Neutrophil (primary cell): ENCODE data around the gene DLL4.

ENCODE experiments used
- H3K27ac ChIP-seq: fragments of 200-600 bp; sonication (generic); 2 replicates; pipeline ENCODE4 v1.5.1; 2016; ENCODE audit warnings: mild to moderate bottlenecking, moderate library complexity
- H3K27me3 ChIP-seq: fragments of 200-600 bp; sonication (generic); 2 replicates; pipeline ENCODE4 v1.6.0; 2016; ENCODE audit warnings: mild to moderate bottlenecking
- H3K36me3 ChIP-seq: fragments of 200-600 bp; sonication (generic); 2 replicates; pipeline ENCODE4 v1.5.1; 2017
- H3K4me1 ChIP-seq, 2 experiments: fragments of 200-600 bp in 1 of 2; sonication (generic) in 1 of 2; 1 replicate in 1 of 2; 2 replicates in 1 of 2; pipeline versions ENCODE4 v1.5.1 to v1.6.1; 2013 to 2016; ENCODE audit warnings: low read depth in 1 of 2, low read length in 1 of 2, mild to moderate bottlenecking in 1 of 2, moderate library complexity in 1 of 2; ENCODE audit not compliant: control insufficient read depth in 1 of 2, insufficient read depth in 1 of 2
- H3K4me3 ChIP-seq, 2 experiments: fragments of 200-600 bp in 1 of 2; sonication (generic) in 1 of 2; 1 replicate in 1 of 2; 2 replicates in 1 of 2; pipeline ENCODE4 v1.5.1; 2013 to 2016; ENCODE audit warnings: low read depth in 1 of 2, low read length in 1 of 2, mild to moderate bottlenecking in 1 of 2, moderate library complexity in 1 of 2
- H3K9me3 ChIP-seq: fragments of 200-600 bp; sonication (generic); 2 replicates; pipeline ENCODE4 v1.5.1; 2016
- CTCF ChIP-seq: fragments of 200-600 bp; sonication (generic); IDR thresholded peaks from 2 replicates; pipeline ENCODE4 v1.5.1; 2016; ENCODE audit warnings: antibody characterized with exemption

The DLL4 gene

GRCh38 chr15:40932649-40933516 is 3.7 kb downstream of the DLL4 start:
- TF ChIP-seq CTCF, result no peak
- peaks cover 57% of the 10 kb centered on the region for H3K27me3 ChIP-seq

DNA sequence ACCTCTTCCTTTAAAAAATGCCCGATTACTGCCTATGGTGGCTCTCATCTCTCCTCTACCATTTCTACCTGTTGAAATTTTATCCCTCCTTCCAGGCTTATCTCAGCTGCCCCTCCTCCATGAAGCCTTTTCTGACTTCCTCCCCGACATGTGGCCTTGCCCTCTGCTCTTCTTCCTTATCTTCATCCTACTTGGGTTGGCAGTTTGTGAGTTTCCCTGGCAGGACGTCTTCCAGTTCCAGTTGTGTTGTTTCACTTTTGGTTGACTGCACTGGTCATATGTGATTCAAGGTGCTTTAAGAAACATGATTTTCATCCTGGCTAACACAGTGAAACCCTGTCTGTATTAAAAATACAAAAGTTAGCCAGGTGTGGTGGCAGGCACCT is 4.4 kb downstream of the DLL4 start:
- peaks cover 51% of the 10 kb centered on the region for H3K27me3 ChIP-seq
- H3K4me3 ChIP-seq, result no peak overlapping the region

More at GRCh38 chr15:40932649-40933516, 3.7 kb downstream of the DLL4 start:
- Histone ChIP-seq H3K9me3 (no peaks in the 10 kb centered on the region), H3K4me3 (no peak overlapping the region), H3K36me3 (no peaks in the 10 kb centered on the region), H3K27ac (no peak overlapping the region), H3K4me1 (peaks cover 25 to 29% of the 10 kb centered on the region in 2 experiments)

GRCh38 chr15:40934457-40934856 is 5.3 kb downstream of the DLL4 start:
- H3K4me3 ChIP-seq, result no peak overlapping the region
- no peak overlapping the region for H3K27ac ChIP-seq
- H3K4me1 ChIP-seq, result peaks cover 14 to 15% of the 10 kb centered on the region in 2 experiments
- no peak for TF ChIP-seq CTCF
- no peaks in the 10 kb centered on the region for H3K9me3 ChIP-seq
- no peaks in the 10 kb centered on the region for H3K36me3 ChIP-seq
- peaks cover 42% of the 10 kb centered on the region for H3K27me3 ChIP-seq

More for the DNA sequence above, 4.4 kb downstream of the DLL4 start:
- H3K36me3 ChIP-seq, result no peaks in the 10 kb centered on the region
- H3K4me1 ChIP-seq, result peaks cover 23 to 24% of the 10 kb centered on the region in 2 experiments
- H3K9me3 ChIP-seq, result no peaks in the 10 kb centered on the region
- H3K27ac ChIP-seq, result no peak overlapping the region
- TF ChIP-seq CTCF, result no peak

- H3K36me3 ChIP-seq, result no peaks in the 10 kb centered on the region
- no peak for TF ChIP-seq CTCF
- no peak overlapping the region for H3K4me3 ChIP-seq
- no peaks in the 10 kb centered on the region for H3K9me3 ChIP-seq
- H3K27ac ChIP-seq, result no peak overlapping the region
- H3K27me3 ChIP-seq, result peaks cover 38% of the 10 kb centered on the region
- H3K4me1 ChIP-seq, result peaks cover 9 to 10% of the 10 kb centered on the region in 2 experiments
These were observed 7.1 kb downstream of the DLL4 start for GRCh38 chr15:40936234-40936708.

- H3K4me1 ChIP-seq, result peaks cover 13 to 15% of the 10 kb centered on the region in 2 experiments
- TF ChIP-seq CTCF, result no peak
- peaks cover 35% of the 10 kb centered on the region for H3K27me3 ChIP-seq
- no peaks in the 10 kb centered on the region for H3K9me3 ChIP-seq
- no peak overlapping the region for H3K27ac ChIP-seq
- H3K36me3 ChIP-seq, result no peaks in the 10 kb centered on the region
- no peak overlapping the region for H3K4me3 ChIP-seq
These were observed 7.8 kb downstream of the DLL4 start for GRCh38 chr15:40936709-40937666.
